H1 (cell line): Measurements from ENCODE around the gene OR11H6. TPM values are rescaled to one million over a fixed set of nuclear protein-coding genes. Genes with fewer than 3 reads are reported as not detected.

ENCODE experiments used
- CTCF ChIA-PET: fragments of 300-600 bp; sonication (Branson Sonifier 250); formaldehyde crosslinking; loops from one replicate; lab custom pipeline; 2021; ENCODE audit not compliant: partially characterized antibody; lab: Charles Lee
- POLR2A ChIA-PET: fragments of 300-600 bp; sonication (Branson Sonifier 250); formaldehyde crosslinking; loops from one replicate; lab custom pipeline; 2021; ENCODE audit warnings: inconsistent platforms; ENCODE audit not compliant: partially characterized antibody; lab: Charles Lee
- DNase-seq, 2 experiments: peaks; one replicate each; pipeline versions ENCODE4 v3.0.0 to v3.0.0-alpha.2; 2010 to 2022; ENCODE audit warnings: low spot score in 2 of 2, low read depth in 1 of 2, mixed read lengths in 1 of 2
- FAIRE-seq: peaks from 2 replicates; lab custom pipeline; 2011; peaks lifted over from hg19 to GRCh38; lab: Jason Lieb, UNC
- H2AFZ ChIP-seq: 2 replicates; pipeline ENCODE4 v1.8.1; 2012; ENCODE audit warnings: low read length, inconsistent platforms
- H2AK5ac ChIP-seq: 2 replicates; pipeline ENCODE4 v1.6.1; 2013; ENCODE audit warnings: low read depth, low read length
- H2BK120ac ChIP-seq: replicated peaks from 2 replicates; pipeline ENCODE3; 2013; ENCODE audit warnings: low read depth, low read length, inconsistent platforms
- H2BK12ac ChIP-seq: 2 replicates; pipeline ENCODE4 v1.6.1; 2013; ENCODE audit warnings: low read depth, low read length
- H2BK15ac ChIP-seq: 2 replicates; pipeline ENCODE4 v1.6.1; 2013; ENCODE audit warnings: low read length
- H2BK20ac ChIP-seq: 2 replicates; pipeline ENCODE4 v1.6.1; 2013; ENCODE audit warnings: low read length
- H2BK5ac ChIP-seq: 2 replicates; pipeline ENCODE4 v1.6.1; 2013; ENCODE audit warnings: low read depth, low read length
- H3K14ac ChIP-seq: 2 replicates; pipeline ENCODE4 v1.6.1; 2013; ENCODE audit warnings: inconsistent platforms; ENCODE audit not compliant: insufficient read length
- H3K18ac ChIP-seq: 2 replicates; pipeline ENCODE4 v1.6.1; 2013; ENCODE audit warnings: low read length; ENCODE audit errors: extremely low read depth
- H3K23ac ChIP-seq: 2 replicates; pipeline ENCODE4 v1.6.1; 2013; ENCODE audit warnings: inconsistent platforms; ENCODE audit not compliant: insufficient read length
- H3K23me2 ChIP-seq: 2 replicates; pipeline ENCODE4 v1.6.1; 2013; ENCODE audit warnings: low read depth, low read length
- H3K27ac ChIP-seq: 2 replicates; pipeline ENCODE4 v1.6.1; 2011; ENCODE audit warnings: low read depth, low read length, inconsistent platforms
- H3K27me3 ChIP-seq, 4 experiments: replicated peaks in 1 of 4; 1 replicate in 1 of 4; 2 replicates in 3 of 4; pipeline versions ENCODE4 v1.6.1 to v1.8.1; 2011 to 2013; ENCODE audit warnings: low read length in 3 of 4, mild to moderate bottlenecking in 3 of 4, inconsistent platforms in 2 of 4, mixed read lengths in 2 of 4, moderate library complexity in 1 of 4; ENCODE audit not compliant: control insufficient read depth in 3 of 4, insufficient read depth in 3 of 4; ENCODE audit errors: extremely low read depth in 1 of 4
- H3K36me3 ChIP-seq, 4 experiments: 2 replicates each; pipeline versions ENCODE4 v1.6.1 to v1.8.1; 2011 to 2013; ENCODE audit warnings: mild to moderate bottlenecking in 4 of 4, low read length in 3 of 4, moderate library complexity in 2 of 4, control low read depth in 1 of 4, inconsistent platforms in 1 of 4; ENCODE audit not compliant: insufficient read depth in 4 of 4, control insufficient read depth in 2 of 4
- H3K4ac ChIP-seq: replicated peaks from 2 replicates; pipeline ENCODE3; 2013; ENCODE audit warnings: low read length, low read depth, mixed read lengths, inconsistent platforms; ENCODE audit not compliant: insufficient read length
- H3K4me1 ChIP-seq, 4 experiments: replicated peaks in 1 of 4; 1 replicate in 1 of 4; 2 replicates in 3 of 4; pipeline versions ENCODE4 v1.6.1 to v1.8.1; 2011 to 2013; ENCODE audit warnings: low read length in 3 of 4, inconsistent platforms in 2 of 4, mixed read lengths in 1 of 4; ENCODE audit not compliant: insufficient read depth in 4 of 4, control insufficient read depth in 3 of 4
- H3K4me2 ChIP-seq, 2 experiments: 2 replicates each; pipeline versions ENCODE4 v1.6.1 to v1.8.1; 2011 to 2013; ENCODE audit warnings: low read depth in 2 of 2, low read length in 2 of 2, control low read depth in 1 of 2, inconsistent platforms in 1 of 2, mild to moderate bottlenecking in 1 of 2; ENCODE audit not compliant: insufficient read depth in 1 of 2
- H3K4me3 ChIP-seq, 4 experiments: fragments of 200-600, 300-600 bp in 1 of 4; sonication (generic), shearing (Covaris generic), sonication (Bioruptor Twin) in 1 of 4; 2 replicates each; pipeline versions ENCODE4 v1.5.1 to v1.8.1; 2011 to 2016; ENCODE audit warnings: low read length in 4 of 4, low read depth in 3 of 4, control low read depth in 2 of 4, inconsistent platforms in 2 of 4, mild to moderate bottlenecking in 2 of 4, mixed read lengths in 1 of 4, moderate library complexity in 1 of 4; ENCODE audit not compliant: insufficient read depth in 2 of 4; ENCODE audit errors: extremely low read depth in 1 of 4
- H3K56ac ChIP-seq: replicated peaks from 2 replicates; pipeline ENCODE3; 2013; ENCODE audit warnings: low read depth, mild to moderate bottlenecking, mixed read lengths, low read length, inconsistent platforms; ENCODE audit not compliant: insufficient read length
- H3K79me1 ChIP-seq: 2 replicates; pipeline ENCODE4 v1.6.1; 2013; ENCODE audit warnings: low read depth, low read length, control low read depth
- H3K79me2 ChIP-seq, 2 experiments: 2 replicates each; pipeline versions ENCODE4 v1.6.1 to v1.8.1; 2012 to 2013; ENCODE audit warnings: low read length in 2 of 2, mild to moderate bottlenecking in 2 of 2, inconsistent platforms in 1 of 2; ENCODE audit not compliant: insufficient read depth in 2 of 2, control insufficient read depth in 1 of 2
- H3K9ac ChIP-seq, 4 experiments: replicated peaks in 1 of 4; 1 replicate in 1 of 4; 2 replicates in 3 of 4; pipeline versions ENCODE4 v1.6.1 to v1.8.1; 2011 to 2013; ENCODE audit warnings: low read depth in 3 of 4, low read length in 3 of 4, control low read depth in 2 of 4, mild to moderate bottlenecking in 2 of 4, moderate library complexity in 2 of 4, inconsistent platforms in 1 of 4; ENCODE audit errors: extremely low read depth in 1 of 4
- H3K9me3 ChIP-seq, 2 experiments: 2 replicates each; pipeline versions ENCODE4 v1.6.1 to v1.8.1; 2012 to 2013; ENCODE audit warnings: mild to moderate bottlenecking in 2 of 2, moderate library complexity in 2 of 2, control low read depth in 1 of 2, inconsistent platforms in 1 of 2, low read depth in 1 of 2, low read length in 1 of 2, mixed read lengths in 1 of 2; ENCODE audit not compliant: insufficient read depth in 2 of 2
- H4K20me1 ChIP-seq, 2 experiments: replicated peaks in 1 of 2; 2 replicates each; pipeline versions ENCODE3 to v1.8.1; 2011 to 2013; ENCODE audit warnings: inconsistent platforms in 2 of 2, low read length in 2 of 2, mild to moderate bottlenecking in 1 of 2; ENCODE audit not compliant: insufficient read depth in 2 of 2, control insufficient read depth in 1 of 2
- H4K5ac ChIP-seq: 2 replicates; pipeline ENCODE4 v1.6.1; 2013; ENCODE audit warnings: low read length, low read depth, mixed read lengths, inconsistent platforms; ENCODE audit not compliant: insufficient read length
- H4K8ac ChIP-seq: 2 replicates; pipeline ENCODE4 v1.8.0; 2013; ENCODE audit warnings: mild to moderate bottlenecking, moderate library complexity, low read length, inconsistent platforms; ENCODE audit not compliant: insufficient read depth; ENCODE audit errors: extremely low read depth
- H4K91ac ChIP-seq: replicated peaks from 2 replicates; pipeline ENCODE3; 2013; ENCODE audit warnings: low read length, mixed read lengths, inconsistent platforms; ENCODE audit not compliant: insufficient read length
- CREB1 ChIP-seq: IDR thresholded peaks from 2 replicates; pipeline ENCODE4 v1.6.1; 2012; ENCODE audit warnings: inconsistent platforms
- NRF1 ChIP-seq: IDR thresholded peaks from 2 replicates; pipeline ENCODE4 v1.6.1; 2011; ENCODE audit warnings: mild to moderate bottlenecking, low read depth, low read length, improper control_type of control experiment
- WGBS, 2 experiments: shearing (Covaris generic) in 1 of 2; methylation state at CpG; one replicate each; pipeline versions ENCODE4 v1.1.6 to v1.1.7; 2013 to 2015; ENCODE audit warnings: low lambda C conversion rate in 2 of 2, mixed read lengths in 2 of 2, inconsistent platforms in 1 of 2, low coverage in 1 of 2, missing lambda C conversion rate in 1 of 2; ENCODE audit not compliant: insufficient replicate concordance in 2 of 2, insufficient coverage in 1 of 2, insufficient read length in 1 of 2; ENCODE audit errors: extremely low coverage in 1 of 2, missing lambda C conversion rate in 1 of 2; 5-methylcytosine and 5-hydroxymethylcytosine counted together
- polyA plus RNA-seq, 7 experiments: library from polyadenylated mRNA; depleted of rRNA in 3 of 7; stranded (reverse) in 5 of 7; unstranded in 2 of 7; fragments of >200 nt in 5 of 7; fragments of 200-250 nt in 2 of 7; gene quantifications; 1 replicate in 5 of 7; 2 replicates in 1 of 7; 4 replicates in 1 of 7; pipeline versions ENCODE4 v1.2.1 to v1.2.3, GENCODE V29; 2011 to 2013; ENCODE audit warnings: missing spikeins in 2 of 7, mixed read lengths in 2 of 7
- total RNA-seq: library from RNA; stranded (reverse); fragmentation: NEBNext Ultra II Directional; extraction: Animal tissue kit (Norgen Biotek cat#: 25700); gene quantifications from 2 replicates; pipeline ENCODE4 v1.2.1, GENCODE V29; 2021

The OR11H6 gene
- total and polyA plus RNA-seq, 2 of the 8 experiments (the other 6 are each of a cell fraction or from before 2014, with no cell fraction given), result not detected

DNA sequence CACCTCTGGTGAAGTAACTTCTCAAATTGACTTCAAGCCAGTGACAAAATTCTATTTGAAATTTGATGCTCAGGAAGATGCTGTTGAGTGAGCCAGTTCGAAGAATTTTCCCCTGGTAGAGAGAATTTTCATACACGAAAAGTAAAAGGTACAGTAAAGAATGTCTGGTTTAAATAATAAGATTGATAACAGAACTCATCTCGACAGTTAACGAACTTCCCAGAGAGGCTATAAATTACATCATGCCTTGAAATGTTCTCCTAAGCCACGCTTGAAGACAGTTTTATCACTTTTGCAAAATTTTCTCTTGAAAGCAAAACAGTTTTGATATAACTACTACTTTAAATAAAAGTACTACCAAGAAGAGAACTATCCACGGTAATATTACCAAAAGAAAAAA is 47.2 kb upstream of the OR11H6 start:
- H3K4me1 ChIP-seq, result no peaks in the 10 kb centered on the region
- H4K8ac ChIP-seq, result no peak overlapping the region
- H4K5ac ChIP-seq, result no peak overlapping the region
- H3K18ac ChIP-seq, result no peak overlapping the region
- CTCF ChIA-PET, result no interaction called here
- TF ChIP-seq CREB1, result no peak
- TF ChIP-seq NRF1, result no peak
- no peaks in the 10 kb centered on the region for H3K79me2 ChIP-seq
- no peak overlapping the region for H3K56ac ChIP-seq
- H3K36me3 ChIP-seq, result no peaks in the 10 kb centered on the region
- no peak overlapping the region for H2AK5ac ChIP-seq
- POLR2A ChIA-PET, result no interaction called here
- 66% methylated on average over 6 of the region's 6 CpGs; no CpG with 5 or more reads in 1 of the 2 experiments for WGBS, 2 experiments
- H4K20me1 ChIP-seq, result no peaks in the 10 kb centered on the region
- peaks cover 46 to 56% of the 10 kb centered on the region in 2 experiments for H3K9me3 ChIP-seq
- no peak overlapping the region for H2AFZ ChIP-seq
- no peak overlapping the region for H3K14ac ChIP-seq
- H2BK120ac ChIP-seq, result no peak overlapping the region
- no peak overlapping the region for H3K4me3 ChIP-seq
- H3K23me2 ChIP-seq, result peaks cover 2% of the 10 kb centered on the region; the same call in 1 of the 2 replicates
- FAIRE-seq, result no peak
- no peak overlapping the region for H2BK5ac ChIP-seq
- no peak overlapping the region for H3K27ac ChIP-seq
- H2BK20ac ChIP-seq, result no peak overlapping the region
- H3K79me1 ChIP-seq, result no peaks in the 10 kb centered on the region
- no peak overlapping the region for H3K4me2 ChIP-seq
- H2BK15ac ChIP-seq, result no peak overlapping the region
- no peak overlapping the region for H3K23ac ChIP-seq
- no peak overlapping the region for H3K9ac ChIP-seq
- H3K4ac ChIP-seq, result no peak overlapping the region
- H2BK12ac ChIP-seq, result no peak overlapping the region
- H3K27me3 ChIP-seq, result no peaks in the 10 kb centered on the region
- no peak overlapping the region for H4K91ac ChIP-seq
- DNase-seq, result no peak
